Kidney (tissue), 14 donors: ENCODE measurements around the gene HOXC11. TPM values are rescaled to one million over a fixed set of nuclear protein-coding genes. Genes with fewer than 3 reads are reported as not detected.

Experiments used
- DNase-seq, 5 donors: peaks; one replicate each; pipeline ENCODE4 v3.0.0-alpha.2; 2013 to 2020
- FAIRE-seq: peaks from 2 replicates; lab custom pipeline; 2012; peaks lifted over from hg19 to GRCh38; lab: Jason Lieb, UNC
- H3K27ac ChIP-seq, 2 donors: one replicate each; pipeline ENCODE4 v1.7.0; 2013; ENCODE audit warnings: low read depth in 2 of 2, low read length in 2 of 2, inconsistent platforms in 1 of 2
- H3K27me3 ChIP-seq: one replicate; pipeline ENCODE4 v1.7.1; 2013; ENCODE audit warnings: low read length, inconsistent platforms; ENCODE audit not compliant: control insufficient read depth, insufficient read depth
- H3K36me3 ChIP-seq, 3 donors: one replicate each; pipeline versions ENCODE4 v1.7.0 to v1.7.1; 2013; ENCODE audit warnings: low read length in 3 of 3, control low read depth in 1 of 3, inconsistent platforms in 1 of 3; ENCODE audit not compliant: insufficient read depth in 3 of 3, control insufficient read depth in 2 of 3
- H3K4me1 ChIP-seq, 3 donors: one replicate each; pipeline versions ENCODE4 v1.7.0 to v1.7.1; 2013; ENCODE audit warnings: low read length in 3 of 3, inconsistent platforms in 1 of 3, low read depth in 1 of 3; ENCODE audit not compliant: control insufficient read depth in 2 of 3, insufficient read depth in 2 of 3
- H3K4me3 ChIP-seq, 3 donors: one replicate each; pipeline versions ENCODE4 v1.7.0 to v1.8.1; 2013; ENCODE audit warnings: low read length in 3 of 3, control low read depth in 1 of 3, inconsistent platforms in 1 of 3
- H3K9ac ChIP-seq, 3 donors: one replicate each; pipeline versions ENCODE4 v1.7.0 to v1.7.1; 2013; ENCODE audit warnings: low read length in 3 of 3, control low read depth in 1 of 3, inconsistent platforms in 1 of 3
- H3K9me3 ChIP-seq, 3 donors: one replicate each; pipeline versions ENCODE4 v1.7.0 to v1.7.1; 2013; ENCODE audit warnings: low read length in 3 of 3, control low read depth in 1 of 3, inconsistent platforms in 1 of 3; ENCODE audit not compliant: control insufficient read depth in 2 of 3, insufficient read depth in 1 of 3
- CTCF ChIP-seq: IDR thresholded peaks from 3 replicates; pipeline ENCODE4 v1.5.1; 2012; ENCODE audit warnings: mild to moderate bottlenecking, moderate library complexity, borderline replicate concordance; ENCODE audit not compliant: insufficient read depth; ENCODE audit errors: extremely low read depth
- intact Hi-C: fragments of 100-400 bp; cut with DNase I; formaldehyde crosslinking; loops from one replicate; pipeline ENCODE4 v1.11.1; 2022
- polyA plus RNA-seq: library from polyadenylated mRNA; stranded (reverse); fragments of 350-450 nt; fragmentation: Illumina TruSeq; extraction: RNeasy Lipid Tissue Mini Kit (QIAGEN cat#74804); gene quantifications from one replicate; pipeline ENCODE4 v1.2.3, GENCODE V29; 2014; ENCODE audit warnings: low read depth, low replicate concordance; ENCODE audit not compliant: insufficient read depth
- total RNA-seq: library from RNA; stranded (reverse); fragmentation: NEBNext Ultra II Directional; extraction: Animal tissue kit (Norgen Biotek cat#: 25700); gene quantifications from one replicate; pipeline ENCODE4 v1.2.1, GENCODE V29; 2021
- donor health status: control.
- donor health status: control.
- donor health status: control.
- donor health status: control.
- donor health status: control.
- donor health status: DM: yes; HTN: yes; CAD: no.
- donor health status: Normal renal cell carcinoma (clear cell type).

HOXC11 gene
- total and polyA plus RNA-seq, 2 donors from 2014 or later: 0.75 to 1.4 TPM

DNA sequence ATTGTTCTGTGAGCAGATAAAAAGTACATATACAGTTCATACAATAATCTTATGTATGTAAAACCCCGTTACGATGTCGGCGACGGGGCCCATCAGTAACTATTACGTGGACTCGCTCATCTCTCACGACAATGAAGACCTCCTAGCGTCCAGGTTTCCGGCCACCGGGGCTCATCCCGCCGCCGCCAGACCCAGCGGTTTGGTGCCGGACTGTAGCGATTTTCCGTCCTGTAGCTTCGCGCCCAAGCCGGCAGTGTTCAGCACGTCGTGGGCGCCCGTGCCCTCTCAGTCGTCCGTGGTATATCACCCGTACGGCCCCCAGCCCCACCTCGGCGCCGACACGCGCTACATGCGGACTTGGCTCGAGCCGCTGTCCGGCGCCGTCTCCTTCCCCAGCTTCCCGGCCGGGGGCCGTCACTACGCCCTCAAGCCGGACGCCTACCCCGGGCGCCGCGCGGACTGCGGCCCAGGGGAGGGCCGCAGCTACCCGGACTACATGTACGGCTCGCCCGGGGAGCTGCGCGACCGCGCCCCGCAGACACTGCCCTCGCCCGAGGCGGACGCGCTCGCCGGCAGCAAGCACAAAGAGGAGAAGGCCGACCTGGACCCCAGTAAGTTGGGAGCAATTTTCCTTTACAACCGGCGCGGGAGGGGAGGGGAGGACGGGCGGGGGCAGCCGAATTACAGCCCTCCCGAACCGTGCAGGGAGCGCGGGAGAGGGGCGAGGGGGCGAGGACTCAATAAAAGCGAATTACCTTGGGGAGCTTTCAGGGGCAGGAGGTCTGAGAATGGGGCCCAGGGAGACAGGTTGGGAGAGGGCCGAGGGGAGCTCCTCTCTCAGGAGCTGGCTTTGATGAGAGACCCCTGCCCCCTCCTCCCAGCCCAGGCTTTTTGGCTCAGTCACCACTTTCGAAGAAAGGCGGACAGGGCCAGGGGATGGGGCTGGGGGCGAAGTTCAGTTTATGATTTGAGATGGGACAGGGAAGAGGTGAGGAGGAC lies 27.5 kb downstream of the HOXC11 start, which contains the start of gene HOXC9:
HOXC9 (plus strand) TSS at position 46 of the 999 bp plus-strand sequence; CDS start at position 74, 28 bp downstream.
- FAIRE-seq (no peak), DNase-seq (peak in 1 of 5 donors; percentile 86)
- intact Hi-C loops: loop anchor here (5.0 kb wide), 1 partner anchor 202 kb away; no protein-coding TSS in a partner anchor
- H3K4me1 ChIP-seq: peaks cover 3 to 18% (median 8%) of the 10 kb centered on the region in 3 donors
- H3K27me3 ChIP-seq: no peaks in the 10 kb centered on the region
- H3K9ac ChIP-seq: peak within 1 kb of the TSS; percentile 62 to 79 (median 74)
- peak within 1 kb of the TSS; percentile 75 to 88 (median 85) for H3K4me3 ChIP-seq
- no peak for TF ChIP-seq CTCF
- no peaks in the 10 kb centered on the region for H3K36me3 ChIP-seq
- H3K27ac ChIP-seq: peak within 1 kb of the TSS; percentile 83 to 97
- no peaks in the 10 kb centered on the region for H3K9me3 ChIP-seq

- H3K36me3 ChIP-seq: no peaks in the 10 kb centered on the region
- H3K27me3 ChIP-seq: no peaks in the 10 kb centered on the region
- no peak for TF ChIP-seq CTCF
- H3K4me3 ChIP-seq: peak overlapping the region; percentile 75 to 88 (median 85)
- H3K9ac ChIP-seq: peak overlapping the region; percentile 32 to 79 (median 57)
- peak in 4 of 5 donors; percentile 82 to 90 (median 84) for DNase-seq
- FAIRE-seq: no peak
- peaks cover 3 to 23% (median 11%) of the 10 kb centered on the region in 3 donors for H3K4me1 ChIP-seq
- H3K9me3 ChIP-seq: no peaks in the 10 kb centered on the region
- intact Hi-C loops: loop anchor here (5.0 kb wide), 1 partner anchor 201 kb away; no protein-coding TSS in a partner anchor
- H3K27ac ChIP-seq: peak overlapping the region; percentile 83 to 97
Observed at GRCh38 chr12:54001283-54002187, 28.6 kb downstream of the HOXC11 start.

- no peak for FAIRE-seq
- peaks cover 3% of the 10 kb centered on the region for H3K27me3 ChIP-seq
- no peaks in the 10 kb centered on the region for H3K36me3 ChIP-seq
- no peaks in the 10 kb centered on the region for H3K9me3 ChIP-seq
- intact Hi-C loops: loop anchor here (5.0 kb wide), 1 partner anchor 200 kb away; no protein-coding TSS in a partner anchor
- H3K4me3 ChIP-seq: peak overlapping the region in 2 of 3 donors; percentile 48 to 88
- no peak for TF ChIP-seq CTCF
- H3K4me1 ChIP-seq: peaks cover 4 to 23% (median 14%) of the 10 kb centered on the region in 3 donors
- H3K9ac ChIP-seq: peak overlapping the region in 2 of 3 donors; percentile 15 to 30
- peak overlapping the region; percentile 7 to 97 for H3K27ac ChIP-seq
- peak in 1 of 5 donors; percentile 72 for DNase-seq
Observed at GRCh38 chr12:54002278-54002914, 29.5 kb downstream of the HOXC11 start.
